Fibroblast of villous mesenchyme (primary cell): Measurements from ENCODE around the gene PLA2G2F. TPM values are rescaled to one million over a fixed set of nuclear protein-coding genes. Genes with fewer than 3 reads are reported as not detected.

Experiments used
- DNase-seq: peaks from one replicate; pipeline ENCODE4 v3.0.0-alpha.2; 2010; ENCODE audit warnings: low read depth
- H3K4me3 ChIP-seq: 2 replicates; pipeline ENCODE4 v1.5.1; 2011; ENCODE audit warnings: low read depth, mild to moderate bottlenecking, low read length
- total RNA-seq: library from RNA; depleted of rRNA; stranded (reverse); fragments of >200 nt; gene quantifications from 2 replicates; pipeline ENCODE4 v1.2.3, GENCODE V29; 2012
- TF ChIP-seq, protein P1 (sequence below): IDR thresholded peaks from 2 replicates; pipeline ENCODE4 v1.5.1; 2012; ENCODE audit warnings: low read depth, mild to moderate bottlenecking, low read length; ENCODE audit not compliant: insufficient read depth

The PLA2G2F gene
- total RNA-seq, 1 donor = not detected

DNA sequence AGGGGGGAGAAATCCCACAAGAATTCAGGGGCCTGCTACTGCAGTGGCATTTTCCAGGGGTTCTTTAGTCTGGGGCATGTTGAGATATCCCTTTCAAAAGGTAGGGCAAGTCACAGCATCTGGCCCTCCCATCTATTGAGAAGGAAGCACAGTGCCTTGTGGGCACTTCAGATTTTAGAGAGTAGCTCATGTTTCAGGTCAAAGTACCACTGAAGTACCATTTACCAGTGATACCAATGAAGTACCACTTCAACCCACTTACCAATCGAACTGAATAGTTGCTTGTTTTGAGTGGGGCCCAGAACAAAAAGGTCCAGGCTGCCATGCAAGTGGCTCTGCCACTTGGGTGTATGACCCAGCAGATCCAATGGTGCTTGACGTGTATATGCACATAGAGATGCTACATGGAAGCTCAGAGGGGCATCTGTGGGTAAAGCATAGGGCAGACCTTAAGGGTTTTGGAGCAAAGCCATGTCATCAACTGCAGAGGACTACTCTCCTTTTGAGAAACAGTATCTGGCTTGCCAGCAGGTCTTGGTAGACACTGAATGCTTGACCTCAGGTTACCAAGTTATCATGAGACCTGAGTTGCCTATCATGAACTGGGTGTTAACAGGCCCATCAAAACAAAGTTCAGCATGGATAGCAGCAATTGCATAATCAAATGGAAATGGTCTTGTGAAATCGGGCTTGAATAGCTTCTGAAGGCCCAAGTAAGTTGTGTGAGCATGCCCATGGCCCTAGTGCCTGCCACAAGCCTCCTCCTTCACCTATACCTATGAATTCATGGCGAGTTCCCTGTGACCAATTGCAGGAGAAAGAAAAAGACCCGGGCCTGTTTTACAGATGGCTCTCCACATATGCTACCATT lies 43.3 kb upstream of the PLA2G2F start:
- no peak overlapping the region for H3K4me3 ChIP-seq
- DNase-seq = peak; percentile 10
- TF ChIP-seq, protein P1, sequence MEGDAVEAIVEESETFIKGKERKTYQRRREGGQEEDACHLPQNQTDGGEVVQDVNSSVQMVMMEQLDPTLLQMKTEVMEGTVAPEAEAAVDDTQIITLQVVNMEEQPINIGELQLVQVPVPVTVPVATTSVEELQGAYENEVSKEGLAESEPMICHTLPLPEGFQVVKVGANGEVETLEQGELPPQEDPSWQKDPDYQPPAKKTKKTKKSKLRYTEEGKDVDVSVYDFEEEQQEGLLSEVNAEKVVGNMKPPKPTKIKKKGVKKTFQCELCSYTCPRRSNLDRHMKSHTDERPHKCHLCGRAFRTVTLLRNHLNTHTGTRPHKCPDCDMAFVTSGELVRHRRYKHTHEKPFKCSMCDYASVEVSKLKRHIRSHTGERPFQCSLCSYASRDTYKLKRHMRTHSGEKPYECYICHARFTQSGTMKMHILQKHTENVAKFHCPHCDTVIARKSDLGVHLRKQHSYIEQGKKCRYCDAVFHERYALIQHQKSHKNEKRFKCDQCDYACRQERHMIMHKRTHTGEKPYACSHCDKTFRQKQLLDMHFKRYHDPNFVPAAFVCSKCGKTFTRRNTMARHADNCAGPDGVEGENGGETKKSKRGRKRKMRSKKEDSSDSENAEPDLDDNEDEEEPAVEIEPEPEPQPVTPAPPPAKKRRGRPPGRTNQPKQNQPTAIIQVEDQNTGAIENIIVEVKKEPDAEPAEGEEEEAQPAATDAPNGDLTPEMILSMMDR = no peak

DNA sequence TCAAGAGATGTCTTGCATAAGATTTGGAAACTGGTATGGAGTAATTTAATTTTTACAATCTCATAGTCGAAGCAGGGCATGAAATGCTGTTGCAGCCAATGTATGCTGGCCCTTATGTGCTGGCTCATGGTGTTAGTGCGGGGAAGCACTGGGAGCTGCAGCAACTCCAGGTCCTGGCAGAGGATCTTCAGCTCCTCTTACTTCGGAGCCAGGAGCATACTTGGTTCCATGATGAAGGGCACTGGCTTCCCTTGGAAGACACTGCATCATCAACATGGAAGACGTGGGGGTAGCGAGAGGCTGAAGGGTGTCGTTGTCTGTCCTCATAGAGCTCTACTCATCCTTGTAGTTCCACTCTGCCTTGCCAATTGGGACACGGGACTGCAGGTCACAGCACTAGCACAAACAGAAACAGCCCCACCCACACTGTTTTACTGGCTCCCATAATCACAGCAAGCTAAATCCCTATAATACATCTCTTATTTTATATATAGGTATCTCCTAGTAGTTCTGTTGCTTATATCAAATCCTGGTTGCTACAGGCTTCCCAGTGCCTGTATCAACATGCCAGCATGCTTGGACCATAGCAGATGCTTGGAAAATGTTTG lies 42.2 kb upstream of the PLA2G2F start:
- TF ChIP-seq, protein P1 = no peak
- DNase-seq = no peak
- H3K4me3 ChIP-seq = no peak overlapping the region

DNA sequence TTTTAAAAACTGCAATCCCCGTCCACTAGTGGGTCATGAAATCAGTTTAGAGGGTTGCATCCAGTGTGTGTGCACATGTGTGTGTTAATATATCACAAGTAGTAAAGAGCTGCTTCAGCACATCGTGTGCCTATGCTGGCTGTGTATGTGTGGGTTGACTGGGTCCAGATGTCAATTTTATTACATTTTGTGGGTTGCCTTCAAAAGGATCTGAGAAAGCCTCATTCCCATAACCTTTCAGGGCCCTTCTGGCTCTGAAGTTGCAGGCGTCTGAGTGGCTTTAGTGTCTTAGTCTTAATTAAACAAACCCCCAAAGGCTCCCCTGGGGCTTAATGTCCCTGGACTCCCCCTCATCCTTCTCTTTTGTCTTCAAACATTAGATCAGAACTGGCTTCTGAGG lies 39.6 kb upstream of the PLA2G2F start:
- DNase-seq = peak; percentile 51
- TF ChIP-seq, protein P1 = no peak
- H3K4me3 ChIP-seq = no peak overlapping the region

DNA sequence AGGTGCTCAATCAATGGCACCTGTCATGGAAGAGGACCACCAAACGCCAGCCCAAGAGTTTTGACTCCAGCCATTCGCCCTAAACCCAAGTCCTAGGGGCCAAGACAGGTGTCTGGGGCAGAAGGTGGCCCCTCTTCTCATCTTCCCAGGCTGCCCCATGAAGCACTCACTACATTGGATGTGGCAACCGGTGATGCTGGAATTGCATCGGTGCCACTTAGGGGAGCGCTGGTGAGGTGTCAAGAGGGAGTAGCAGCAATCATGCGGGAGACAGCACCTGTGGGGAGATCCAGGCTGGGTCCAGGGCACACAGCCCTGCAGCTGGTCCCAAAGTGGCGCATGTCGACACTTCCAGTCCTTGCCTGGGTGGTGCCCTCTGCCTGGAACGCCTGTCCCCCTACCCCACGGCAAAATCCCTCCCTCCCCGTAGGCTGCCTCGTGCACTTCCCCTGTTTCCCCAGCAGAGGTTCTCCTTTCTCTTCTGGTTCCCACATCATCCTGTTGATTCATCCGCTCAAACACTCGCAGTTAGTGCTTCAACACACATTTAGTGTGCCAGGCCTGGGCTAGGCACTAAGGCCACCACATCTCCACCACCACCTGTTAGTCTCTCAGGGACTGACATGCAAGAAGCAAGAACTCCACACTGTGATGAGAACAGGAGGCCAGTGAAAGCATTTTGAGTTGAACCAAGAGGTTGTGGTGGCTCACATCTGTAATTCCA lies 38.3 kb upstream of the PLA2G2F start:
- DNase-seq = peak; percentile 47
- TF ChIP-seq, protein P1 = peak; percentile 76

DNA sequence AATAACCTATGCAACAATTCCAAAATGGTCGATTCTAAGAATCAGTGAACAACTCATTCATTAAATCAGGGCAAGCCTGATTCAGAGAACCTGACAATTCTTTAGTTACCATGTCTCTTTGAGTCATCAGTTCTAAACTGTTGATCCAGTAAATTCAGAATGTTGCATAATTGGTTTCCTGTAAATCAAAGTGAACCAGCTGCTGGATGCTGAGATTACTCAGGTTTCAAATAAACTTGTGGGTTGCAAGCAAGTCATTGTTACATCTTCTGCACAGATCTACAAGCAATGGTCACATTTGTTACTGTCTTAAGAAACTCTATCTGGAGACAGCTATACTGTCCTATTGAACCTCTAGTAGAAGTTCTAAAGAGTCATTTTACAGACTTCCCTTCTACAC lies 36.2 kb upstream of the PLA2G2F start:
- peak; percentile 65 for DNase-seq
- no peak overlapping the region for H3K4me3 ChIP-seq
- TF ChIP-seq, protein P1 = no peak

More for the DNA sequence above, 38.3 kb upstream of the PLA2G2F start:
- no peak overlapping the region for H3K4me3 ChIP-seq

DNA sequence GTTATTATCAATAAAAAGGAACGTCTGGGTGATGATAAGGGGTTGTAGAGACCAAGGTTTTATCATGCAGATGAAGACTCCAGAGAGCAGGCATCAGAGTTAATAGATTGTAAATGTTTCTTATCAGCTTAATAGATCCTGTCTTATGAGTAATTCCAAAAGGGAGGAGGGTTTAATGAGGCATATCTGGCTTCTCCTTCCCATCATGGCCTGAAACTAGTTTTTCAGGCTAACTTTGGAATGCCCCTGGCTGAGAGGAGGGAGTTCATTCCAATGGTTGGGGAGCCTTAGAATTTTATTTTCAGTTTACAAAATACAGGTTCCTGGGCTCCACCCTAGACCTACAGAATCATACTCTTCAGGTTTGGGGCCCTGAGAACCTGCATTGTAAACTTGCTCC lies 33.3 kb upstream of the PLA2G2F start:
- no peak for DNase-seq
- no peak overlapping the region for H3K4me3 ChIP-seq
- TF ChIP-seq, protein P1 = no peak
